Large intestine (tissue), 3 donors: ENCODE data around the gene CASP8. TPM values are rescaled to one million over a fixed set of nuclear protein-coding genes. Genes with fewer than 3 reads are reported as not detected.

Experiments used
- DNase-seq, 2 donors: peaks; one replicate each; pipeline versions ENCODE4 v3.0.0 to v3.0.0-alpha.2; 2013
- H3K27ac ChIP-seq: one replicate; pipeline ENCODE4 v1.5.1; 2013; ENCODE audit warnings: low read length
- H3K27me3 ChIP-seq: 2 replicates; pipeline ENCODE4 v1.6.1; 2013; ENCODE audit warnings: low read length; ENCODE audit not compliant: control insufficient read depth, insufficient read depth
- H3K36me3 ChIP-seq: 2 replicates; pipeline ENCODE4 v1.6.1; 2013; ENCODE audit warnings: low read length; ENCODE audit not compliant: control insufficient read depth, insufficient read depth
- H3K4me1 ChIP-seq: one replicate; pipeline ENCODE4 v1.6.1; 2013; ENCODE audit warnings: low read length; ENCODE audit not compliant: control insufficient read depth, insufficient read depth
- H3K4me3 ChIP-seq: one replicate; pipeline ENCODE4 v1.5.1; 2013; ENCODE audit warnings: low read length
- H3K9me3 ChIP-seq: one replicate; pipeline ENCODE4 v1.6.1; 2013; ENCODE audit warnings: mild to moderate bottlenecking, low read depth, low read length, moderate library complexity; ENCODE audit not compliant: control insufficient read depth
- WGBS: methylation state at CpG from one replicate; pipeline ENCODE4 v1.1.5; 2013; ENCODE audit warnings: low lambda C conversion rate; ENCODE audit not compliant: insufficient coverage; 5-methylcytosine and 5-hydroxymethylcytosine counted together
- polyA plus RNA-seq: library from polyadenylated mRNA; unstranded; fragments of 120-200 nt; gene quantifications from one replicate; pipeline ENCODE4 v1.2.1, GENCODE V29; 2013

Gene CASP8
- polyA plus RNA-seq, 1 donor, result 40.2 TPM

- H3K4me1 ChIP-seq, result no peaks in the 10 kb centered on the region
- no peak overlapping the region for H3K27ac ChIP-seq
- H3K4me3 ChIP-seq, result no peak overlapping the region
- H3K27me3 ChIP-seq, result no peaks in the 10 kb centered on the region
- no peak for DNase-seq
- no peaks in the 10 kb centered on the region for H3K9me3 ChIP-seq
- peaks cover 4% of the 10 kb centered on the region for H3K36me3 ChIP-seq
Observed at GRCh38 chr2:201242571-201243277, 17.6 kb upstream of the CASP8 start.

- Histone ChIP-seq H3K9me3 (no peaks in the 10 kb centered on the region), H3K4me1 (no peaks in the 10 kb centered on the region), H3K27me3 (no peaks in the 10 kb centered on the region), H3K27ac (no peak overlapping the region), H3K36me3 (peaks cover 2% of the 10 kb centered on the region), H3K4me3 (no peak overlapping the region)
- no CpG with 5 or more reads among the region's 5 CpGs for WGBS
- no peak for DNase-seq
Observed at GRCh38 chr2:201244829-201245228, 15.5 kb upstream of the CASP8 start.

- Histone ChIP-seq H3K36me3 (no peaks in the 10 kb centered on the region), H3K9me3 (no peaks in the 10 kb centered on the region), H3K4me3 (no peak overlapping the region), H3K27me3 (no peaks in the 10 kb centered on the region), H3K4me1 (no peaks in the 10 kb centered on the region), H3K27ac (no peak overlapping the region)
- no peak for DNase-seq
- no CpG with 5 or more reads among the region's 4 CpGs for WGBS
Observed at GRCh38 chr2:201246280-201246679, 14.1 kb upstream of the CASP8 start.

DNA sequence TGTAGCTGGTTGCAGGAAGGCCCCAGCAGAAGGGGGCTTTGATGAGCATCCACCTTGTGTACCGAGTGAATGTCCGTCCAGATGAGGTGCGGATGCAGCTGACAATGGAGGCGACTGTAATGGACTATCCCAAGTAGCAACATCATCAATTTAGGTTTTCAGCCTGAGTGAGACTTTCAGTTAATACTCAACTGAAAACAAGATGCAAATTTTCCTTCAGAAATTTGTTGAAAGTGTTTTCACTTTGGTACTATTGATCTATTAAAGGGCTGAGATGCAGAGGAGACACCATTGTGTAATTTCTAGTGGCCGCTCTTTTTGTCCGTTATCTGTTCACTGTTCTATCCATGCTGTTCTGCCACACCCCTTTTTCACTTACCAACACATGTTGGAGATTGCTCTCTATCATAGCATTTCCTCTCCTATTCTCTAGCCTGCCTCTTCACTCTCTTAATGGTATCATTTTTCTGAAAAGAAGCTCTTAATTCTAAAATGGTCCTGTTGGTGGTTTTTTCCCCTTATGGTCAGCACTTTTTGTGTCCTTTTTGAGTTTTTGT lies 12.0 kb upstream of the CASP8 start:
- Histone ChIP-seq H3K9me3 (no peaks in the 10 kb centered on the region), H3K4me3 (no peak overlapping the region), H3K27me3 (no peaks in the 10 kb centered on the region), H3K27ac (no peak overlapping the region), H3K36me3 (no peaks in the 10 kb centered on the region), H3K4me1 (no peaks in the 10 kb centered on the region)
- no peak for DNase-seq
- 100% methylated on average over 2 of the region's 6 CpGs for WGBS

DNA sequence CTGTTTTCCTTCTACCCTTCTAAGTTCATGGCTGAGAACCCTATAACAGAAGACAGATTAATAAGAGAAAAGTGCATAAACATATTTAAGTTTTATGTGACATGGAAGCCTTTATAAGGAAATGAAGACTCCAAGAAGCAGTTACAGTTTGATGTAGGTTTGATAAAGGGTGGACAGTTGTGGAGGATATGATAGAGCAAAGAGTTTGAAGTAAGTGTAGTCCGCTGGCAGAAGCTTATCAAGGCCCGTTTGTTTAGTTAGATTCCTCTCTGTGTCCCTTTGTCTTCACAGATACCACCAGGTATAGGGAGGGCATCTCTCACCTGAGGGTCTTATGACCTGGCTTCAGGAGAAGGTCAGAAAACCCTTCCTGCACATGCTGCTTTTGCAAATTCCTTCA lies 10.4 kb upstream of the CASP8 start:
- DNase-seq, result no peak
- H3K36me3 ChIP-seq, result no peaks in the 10 kb centered on the region
- H3K9me3 ChIP-seq, result no peaks in the 10 kb centered on the region
- H3K4me3 ChIP-seq, result no peak overlapping the region
- no peak overlapping the region for H3K27ac ChIP-seq
- no peaks in the 10 kb centered on the region for H3K27me3 ChIP-seq
- no CpG with 5 or more reads among the region's 2 CpGs for WGBS
- H3K4me1 ChIP-seq, result peaks cover 5% of the 10 kb centered on the region

DNA sequence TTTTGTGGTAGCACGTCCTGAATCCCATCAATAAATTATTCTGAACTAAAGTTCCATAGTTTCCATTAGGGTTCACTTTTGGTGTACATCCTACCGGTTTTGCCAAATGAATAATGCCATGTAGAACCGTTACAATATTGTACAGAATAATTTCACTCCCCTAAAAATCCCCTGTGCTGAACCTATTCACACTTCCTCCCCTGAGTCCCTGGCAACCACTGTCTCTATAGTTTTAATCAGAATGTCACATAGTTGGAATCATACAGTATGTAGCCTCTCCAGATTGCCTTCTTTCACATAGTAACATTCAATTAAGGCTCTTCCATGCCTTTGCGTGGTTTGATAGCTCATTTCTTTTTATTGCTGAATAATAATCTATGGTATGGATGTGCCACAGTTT lies 9.6 kb upstream of the CASP8 start:
- H3K36me3 ChIP-seq, result no peaks in the 10 kb centered on the region
- no peaks in the 10 kb centered on the region for H3K9me3 ChIP-seq
- peaks cover 5% of the 10 kb centered on the region for H3K4me1 ChIP-seq
- WGBS, result 100% methylated on average over 1 of the region's 4 CpGs
- H3K27ac ChIP-seq, result no peak overlapping the region
- no peak overlapping the region for H3K4me3 ChIP-seq
- DNase-seq, result no peak
- no peaks in the 10 kb centered on the region for H3K27me3 ChIP-seq

GRCh38 chr2:201254081-201254730 lies 6.1 kb upstream of the CASP8 start:
- Histone ChIP-seq H3K9me3 (no peaks in the 10 kb centered on the region), H3K36me3 (no peaks in the 10 kb centered on the region), H3K4me3 (no peak overlapping the region), H3K27me3 (no peaks in the 10 kb centered on the region), H3K27ac (peak overlapping the region; percentile 28), H3K4me1 (peaks cover 8% of the 10 kb centered on the region)
- peak in 1 of 2 donors; percentile 28 for DNase-seq
- no CpG with 5 or more reads among the region's 5 CpGs for WGBS

- Histone ChIP-seq H3K9me3 (no peaks in the 10 kb centered on the region), H3K36me3 (no peaks in the 10 kb centered on the region), H3K4me1 (peaks cover 17% of the 10 kb centered on the region), H3K27me3 (no peaks in the 10 kb centered on the region), H3K4me3 (no peak overlapping the region), H3K27ac (no peak overlapping the region)
- WGBS, result no CpG with 5 or more reads among the region's 3 CpGs
- DNase-seq, result no peak
Observed at GRCh38 chr2:201255408-201256033, 4.8 kb upstream of the CASP8 start.

DNA sequence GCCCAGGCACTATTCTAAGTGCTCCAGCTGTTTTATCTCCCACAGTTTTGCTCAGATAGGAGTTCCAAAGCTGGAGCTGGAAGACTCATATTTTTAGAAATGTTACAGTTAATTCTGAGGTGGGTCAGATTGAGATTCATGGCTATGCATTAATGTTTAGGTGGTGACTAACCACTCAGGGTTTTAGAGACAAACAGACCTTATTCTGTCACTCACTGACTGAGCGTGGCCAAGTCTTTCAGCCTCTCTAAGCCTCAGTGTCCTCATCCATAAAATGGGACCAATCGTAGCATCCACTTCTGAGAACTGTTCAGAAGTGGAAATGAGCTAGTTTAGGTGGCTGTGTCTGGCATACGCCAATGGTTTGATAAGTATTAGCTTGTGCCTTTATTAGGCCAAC lies 4.3 kb upstream of the CASP8 start:
- Histone ChIP-seq H3K27ac (no peak overlapping the region), H3K27me3 (no peaks in the 10 kb centered on the region), H3K4me3 (no peak overlapping the region), H3K36me3 (no peaks in the 10 kb centered on the region), H3K4me1 (peaks cover 18% of the 10 kb centered on the region), H3K9me3 (no peaks in the 10 kb centered on the region)
- WGBS, result no CpG with 5 or more reads among the region's 3 CpGs
- DNase-seq, result no peak

DNA sequence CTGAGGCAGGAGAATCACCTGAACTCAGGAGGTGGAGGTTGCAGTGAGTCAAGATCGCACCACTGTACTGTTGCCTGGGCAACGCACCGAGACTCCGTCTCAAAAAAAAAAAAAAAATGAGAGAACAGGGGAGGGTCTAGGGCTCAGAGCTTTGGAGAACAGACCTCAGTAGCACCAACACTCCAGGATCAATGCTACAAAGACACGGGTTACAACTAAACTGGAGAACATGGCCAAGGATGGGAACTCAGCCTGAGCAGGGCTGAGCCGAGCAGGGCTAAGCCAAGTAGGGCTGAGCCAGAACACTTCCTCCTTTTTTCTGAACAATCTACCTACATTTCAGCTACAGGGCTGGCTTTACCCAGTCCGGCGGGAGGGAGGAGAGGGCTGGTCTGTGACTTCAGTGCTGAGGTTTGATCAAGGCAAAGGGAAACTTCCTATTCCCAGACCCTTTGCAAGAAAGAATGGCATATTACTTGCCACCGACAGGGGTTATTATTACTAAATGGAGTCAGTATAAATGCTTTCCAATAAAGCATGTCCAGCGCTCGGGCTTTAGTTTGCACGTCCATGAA lies 2.9 kb upstream of the CASP8 start:
- Histone ChIP-seq H3K27ac (peak overlapping the region; percentile 97), H3K9me3 (no peaks in the 10 kb centered on the region), H3K36me3 (no peaks in the 10 kb centered on the region), H3K4me1 (peaks cover 18% of the 10 kb centered on the region), H3K27me3 (no peaks in the 10 kb centered on the region), H3K4me3 (peak overlapping the region; percentile 56)
- WGBS, result no CpG with 5 or more reads among the region's 12 CpGs
- DNase-seq, result no peak
